ENCODE measurements around the gene JUN. TPM values are rescaled to one million over a fixed set of nuclear protein-coding genes. Genes with fewer than 3 reads are reported as not detected.

Gene JUN
- total RNA-seq, 1 experiment from 2014 or later = 15.9 TPM

DNA sequence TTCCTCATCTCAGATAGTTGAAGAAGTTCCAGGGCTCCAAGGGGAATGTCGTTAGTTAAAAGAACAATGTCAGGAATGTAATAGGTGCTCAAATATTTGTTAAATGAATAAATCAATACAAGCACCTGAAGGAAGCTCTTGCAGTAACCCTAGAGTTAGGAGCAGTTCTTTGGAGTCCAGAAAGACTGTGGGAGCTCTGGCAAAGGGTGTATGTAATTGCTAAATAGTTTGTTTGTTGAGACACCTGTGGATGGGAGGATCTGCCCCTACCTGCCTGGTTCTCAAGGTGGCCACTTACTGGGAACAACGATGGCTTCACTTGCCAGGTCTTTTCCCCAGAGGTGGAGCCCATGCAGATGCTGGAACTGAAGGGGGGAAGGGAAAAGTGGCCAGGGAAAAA, 27.5 kb upstream of the JUN start:
- CTCF ChIA-PET = no interaction called here
- ATAC-seq = no peak
- no peak overlapping the region for H3K27ac Mint-ChIP-seq
- peaks cover 26% of the 10 kb centered on the region for H3K27me3 Mint-ChIP-seq (ENCODE audit: low read depth)
- H3K4me3 Mint-ChIP-seq = no peak overlapping the region
- no peaks in the 10 kb centered on the region for H3K36me3 Mint-ChIP-seq
- POLR2A ChIA-PET = no interaction called here
- no peak for TF ChIP-seq GTF2I (CRISPR knock-in tag; conservative IDR thresholded peaks at IDR 0.05)
- TF ChIP-seq, protein P1, sequence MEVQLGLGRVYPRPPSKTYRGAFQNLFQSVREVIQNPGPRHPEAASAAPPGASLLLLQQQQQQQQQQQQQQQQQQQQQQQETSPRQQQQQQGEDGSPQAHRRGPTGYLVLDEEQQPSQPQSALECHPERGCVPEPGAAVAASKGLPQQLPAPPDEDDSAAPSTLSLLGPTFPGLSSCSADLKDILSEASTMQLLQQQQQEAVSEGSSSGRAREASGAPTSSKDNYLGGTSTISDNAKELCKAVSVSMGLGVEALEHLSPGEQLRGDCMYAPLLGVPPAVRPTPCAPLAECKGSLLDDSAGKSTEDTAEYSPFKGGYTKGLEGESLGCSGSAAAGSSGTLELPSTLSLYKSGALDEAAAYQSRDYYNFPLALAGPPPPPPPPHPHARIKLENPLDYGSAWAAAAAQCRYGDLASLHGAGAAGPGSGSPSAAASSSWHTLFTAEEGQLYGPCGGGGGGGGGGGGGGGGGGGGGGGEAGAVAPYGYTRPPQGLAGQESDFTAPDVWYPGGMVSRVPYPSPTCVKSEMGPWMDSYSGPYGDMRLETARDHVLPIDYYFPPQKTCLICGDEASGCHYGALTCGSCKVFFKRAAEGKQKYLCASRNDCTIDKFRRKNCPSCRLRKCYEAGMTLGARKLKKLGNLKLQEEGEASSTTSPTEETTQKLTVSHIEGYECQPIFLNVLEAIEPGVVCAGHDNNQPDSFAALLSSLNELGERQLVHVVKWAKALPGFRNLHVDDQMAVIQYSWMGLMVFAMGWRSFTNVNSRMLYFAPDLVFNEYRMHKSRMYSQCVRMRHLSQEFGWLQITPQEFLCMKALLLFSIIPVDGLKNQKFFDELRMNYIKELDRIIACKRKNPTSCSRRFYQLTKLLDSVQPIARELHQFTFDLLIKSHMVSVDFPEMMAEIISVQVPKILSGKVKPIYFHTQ (CRISPR knock-in tag; IDR thresholded peaks at IDR 0.05) = no peak
- TF ChIP-seq, protein P2, sequence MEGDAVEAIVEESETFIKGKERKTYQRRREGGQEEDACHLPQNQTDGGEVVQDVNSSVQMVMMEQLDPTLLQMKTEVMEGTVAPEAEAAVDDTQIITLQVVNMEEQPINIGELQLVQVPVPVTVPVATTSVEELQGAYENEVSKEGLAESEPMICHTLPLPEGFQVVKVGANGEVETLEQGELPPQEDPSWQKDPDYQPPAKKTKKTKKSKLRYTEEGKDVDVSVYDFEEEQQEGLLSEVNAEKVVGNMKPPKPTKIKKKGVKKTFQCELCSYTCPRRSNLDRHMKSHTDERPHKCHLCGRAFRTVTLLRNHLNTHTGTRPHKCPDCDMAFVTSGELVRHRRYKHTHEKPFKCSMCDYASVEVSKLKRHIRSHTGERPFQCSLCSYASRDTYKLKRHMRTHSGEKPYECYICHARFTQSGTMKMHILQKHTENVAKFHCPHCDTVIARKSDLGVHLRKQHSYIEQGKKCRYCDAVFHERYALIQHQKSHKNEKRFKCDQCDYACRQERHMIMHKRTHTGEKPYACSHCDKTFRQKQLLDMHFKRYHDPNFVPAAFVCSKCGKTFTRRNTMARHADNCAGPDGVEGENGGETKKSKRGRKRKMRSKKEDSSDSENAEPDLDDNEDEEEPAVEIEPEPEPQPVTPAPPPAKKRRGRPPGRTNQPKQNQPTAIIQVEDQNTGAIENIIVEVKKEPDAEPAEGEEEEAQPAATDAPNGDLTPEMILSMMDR (IDR thresholded peaks at IDR 0.05) = no peak
- no peak for TF ChIP-seq ZNF317 (CRISPR knock-in tag; IDR thresholded peaks at IDR 0.05; ENCODE audit: borderline replicate concordance, low read depth)
- no peak for TF ChIP-seq TP53 (CRISPR knock-in tag; IDR thresholded peaks at IDR 0.05)
- TF ChIP-seq ATF1 (CRISPR knock-in tag; IDR thresholded peaks at IDR 0.05) = no peak
- TF ChIP-seq SOX15 (CRISPR knock-in tag; IDR thresholded peaks at IDR 0.05) = no peak
- no peak for TF ChIP-seq OVOL2 (CRISPR knock-in tag; IDR thresholded peaks at IDR 0.05; ENCODE audit: borderline replicate concordance)
- no peak for TF ChIP-seq ZNF219 (CRISPR knock-in tag; IDR thresholded peaks at IDR 0.05; ENCODE audit: borderline replicate concordance)
- no peak for TF ChIP-seq NFATC4 (CRISPR knock-in tag; IDR thresholded peaks at IDR 0.05)
- TF ChIP-seq, protein P3, sequence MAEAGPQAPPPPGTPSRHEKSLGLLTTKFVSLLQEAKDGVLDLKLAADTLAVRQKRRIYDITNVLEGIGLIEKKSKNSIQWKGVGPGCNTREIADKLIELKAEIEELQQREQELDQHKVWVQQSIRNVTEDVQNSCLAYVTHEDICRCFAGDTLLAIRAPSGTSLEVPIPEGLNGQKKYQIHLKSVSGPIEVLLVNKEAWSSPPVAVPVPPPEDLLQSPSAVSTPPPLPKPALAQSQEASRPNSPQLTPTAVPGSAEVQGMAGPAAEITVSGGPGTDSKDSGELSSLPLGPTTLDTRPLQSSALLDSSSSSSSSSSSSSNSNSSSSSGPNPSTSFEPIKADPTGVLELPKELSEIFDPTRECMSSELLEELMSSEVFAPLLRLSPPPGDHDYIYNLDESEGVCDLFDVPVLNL (CRISPR knock-in tag; IDR thresholded peaks at IDR 0.05; ENCODE audit: borderline replicate concordance, low read depth) = no peak
- TF ChIP-seq, protein P4, sequence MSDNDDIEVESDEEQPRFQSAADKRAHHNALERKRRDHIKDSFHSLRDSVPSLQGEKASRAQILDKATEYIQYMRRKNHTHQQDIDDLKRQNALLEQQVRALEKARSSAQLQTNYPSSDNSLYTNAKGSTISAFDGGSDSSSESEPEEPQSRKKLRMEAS (CRISPR knock-in tag; IDR thresholded peaks at IDR 0.05) = no peak
- no peak for TF ChIP-seq SP1 (CRISPR knock-in tag; conservative IDR thresholded peaks at IDR 0.05)
- TF ChIP-seq ZNF232 (CRISPR knock-in tag; IDR thresholded peaks at IDR 0.05) = no peak
- TF ChIP-seq, protein P5, sequence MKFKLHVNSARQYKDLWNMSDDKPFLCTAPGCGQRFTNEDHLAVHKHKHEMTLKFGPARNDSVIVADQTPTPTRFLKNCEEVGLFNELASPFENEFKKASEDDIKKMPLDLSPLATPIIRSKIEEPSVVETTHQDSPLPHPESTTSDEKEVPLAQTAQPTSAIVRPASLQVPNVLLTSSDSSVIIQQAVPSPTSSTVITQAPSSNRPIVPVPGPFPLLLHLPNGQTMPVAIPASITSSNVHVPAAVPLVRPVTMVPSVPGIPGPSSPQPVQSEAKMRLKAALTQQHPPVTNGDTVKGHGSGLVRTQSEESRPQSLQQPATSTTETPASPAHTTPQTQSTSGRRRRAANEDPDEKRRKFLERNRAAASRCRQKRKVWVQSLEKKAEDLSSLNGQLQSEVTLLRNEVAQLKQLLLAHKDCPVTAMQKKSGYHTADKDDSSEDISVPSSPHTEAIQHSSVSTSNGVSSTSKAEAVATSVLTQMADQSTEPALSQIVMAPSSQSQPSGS (CRISPR knock-in tag; IDR thresholded peaks at IDR 0.05; ENCODE audit: borderline replicate concordance, low read depth) = no peak
- no peak for TF ChIP-seq JUN (CRISPR knock-in tag; IDR thresholded peaks at IDR 0.05)
- TF ChIP-seq, protein P6, sequence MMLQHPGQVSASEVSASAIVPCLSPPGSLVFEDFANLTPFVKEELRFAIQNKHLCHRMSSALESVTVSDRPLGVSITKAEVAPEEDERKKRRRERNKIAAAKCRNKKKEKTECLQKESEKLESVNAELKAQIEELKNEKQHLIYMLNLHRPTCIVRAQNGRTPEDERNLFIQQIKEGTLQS (CRISPR knock-in tag; conservative IDR thresholded peaks at IDR 0.05) = no peak
- TF ChIP-seq GABPB1 (CRISPR knock-in tag; IDR thresholded peaks at IDR 0.05) = no peak
- no peak for TF ChIP-seq CREM (CRISPR knock-in tag; IDR thresholded peaks at IDR 0.05)
- no peak for DNase-seq (ENCODE audit: low spot score)
- no peaks in the 10 kb centered on the region for H3K9me3 Mint-ChIP-seq
- peaks cover 36% of the 10 kb centered on the region for H3K4me1 Mint-ChIP-seq
